T-helper 1 cell treated with Interleukin-12 subunit alpha and Interleukin-12 subunit beta and Interleukin-4 antibody, amounts not matched to agents 30 ng/mL and 1 ng/mL, for 36 hours (primary cell): Measurements from ENCODE around the gene CNNM1. TPM values are rescaled to one million over a fixed set of nuclear protein-coding genes. Genes with fewer than 3 reads are reported as not detected.

Source experiments
- intact Hi-C: fragments of 100-400 bp; cut with micrococcal nuclease; formaldehyde crosslinking; loops from one replicate; pipeline ENCODE4 v1.15.1; 2024
- total RNA-seq: library from RNA; stranded (reverse); gene quantifications from 2 replicates; pipeline ENCODE4 v1.2.3, GENCODE V29; 2022

The CNNM1 gene
- total RNA-seq, 1 donor from 2014 or later = 0.07 TPM

DNA sequence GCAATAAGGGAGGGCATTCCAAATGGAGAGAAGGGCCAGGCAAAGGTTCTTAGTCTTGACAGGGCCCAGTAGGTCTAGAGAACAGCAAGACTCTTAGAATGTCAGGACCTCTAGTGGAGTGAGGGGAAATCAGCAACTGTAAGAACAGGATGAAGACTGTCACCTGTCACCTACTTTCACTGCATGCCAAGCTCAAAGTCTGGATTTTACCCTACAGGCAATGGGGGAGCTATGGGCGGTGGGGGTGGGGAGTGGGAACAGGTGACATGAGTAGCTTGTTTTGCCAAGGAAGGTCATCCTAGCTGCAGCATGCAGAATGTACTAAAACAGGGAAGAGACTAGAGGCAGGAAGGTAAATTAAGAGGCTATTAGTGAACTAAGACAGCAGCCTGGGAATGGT is 82.9 kb downstream of the CNNM1 start:
- intact Hi-C loops = no loop called here

DNA sequence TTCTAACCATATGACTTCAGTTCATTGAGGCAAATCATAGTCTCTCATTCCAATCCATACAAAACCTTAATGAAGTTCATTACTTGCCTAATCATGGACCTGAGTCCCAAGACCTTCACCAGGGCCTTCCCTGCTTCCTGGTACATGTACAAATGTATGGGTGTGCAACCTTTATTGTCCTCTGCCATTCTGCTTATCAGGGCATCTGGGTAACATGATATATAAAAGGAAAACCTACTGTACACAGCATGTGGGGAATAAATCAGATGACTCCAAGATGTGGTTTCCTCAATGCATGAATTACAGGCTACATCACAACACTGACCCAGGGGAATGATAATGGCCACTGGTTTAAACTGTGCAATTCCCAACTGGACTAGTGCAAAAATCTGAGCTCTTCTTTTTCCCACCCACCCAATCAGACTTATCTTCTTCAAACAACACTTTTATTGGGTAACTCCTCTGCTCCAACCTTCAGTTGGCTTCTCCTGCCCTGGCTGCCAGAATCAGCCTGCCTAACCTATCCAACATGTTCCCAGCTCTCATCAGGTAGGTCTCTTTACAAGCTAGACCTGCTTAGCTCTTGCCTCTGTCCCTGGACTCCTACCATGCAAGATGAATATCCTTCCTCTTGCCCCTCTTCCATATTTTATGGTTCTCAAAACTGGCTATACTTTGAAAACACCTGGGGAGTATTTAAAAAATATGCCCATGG is 89.9 kb downstream of the CNNM1 start:
- intact Hi-C loops = no loop called here

DNA sequence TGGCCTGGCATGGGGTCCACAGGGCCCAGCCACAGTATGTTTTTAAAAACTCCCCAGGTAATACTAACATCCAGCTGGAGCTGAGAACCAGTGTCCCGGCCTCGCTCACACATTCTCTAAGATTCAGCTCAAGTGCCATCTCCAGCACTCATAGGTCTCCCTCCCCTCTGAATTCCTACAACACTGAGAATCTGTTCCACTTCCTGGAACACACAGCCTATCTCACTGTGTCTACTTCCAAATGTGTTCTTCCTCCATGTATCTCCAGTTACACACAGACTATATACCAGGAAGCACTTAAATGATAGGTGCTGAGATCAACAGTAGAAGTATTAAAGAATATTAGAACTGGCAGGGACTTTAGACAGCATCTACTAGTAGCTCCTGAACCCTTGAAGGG is 90.5 kb downstream of the CNNM1 start:
- intact Hi-C loops = no loop called here

DNA sequence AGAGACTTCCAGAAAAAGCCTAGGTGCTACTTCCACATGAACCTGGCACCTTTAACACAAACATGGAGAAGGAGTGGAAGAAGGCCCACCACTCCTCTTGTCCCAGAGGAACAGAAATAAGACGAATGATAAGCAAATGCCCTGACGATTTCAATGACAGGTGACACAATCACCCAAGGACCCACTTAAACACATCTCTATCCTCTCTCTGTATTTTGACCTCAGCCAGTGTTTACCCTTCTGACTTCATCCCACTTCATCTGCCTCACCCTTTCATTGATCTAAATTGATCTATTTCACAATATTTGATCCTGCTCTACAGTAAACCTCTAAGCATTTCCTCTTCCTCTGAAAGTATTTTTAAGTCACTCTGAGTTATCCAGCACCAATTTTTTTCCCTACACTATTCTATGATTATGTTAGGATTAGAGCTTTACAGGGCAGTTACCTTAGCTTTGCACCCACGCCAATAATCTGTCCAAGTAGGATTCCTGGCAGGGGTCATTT is 92.1 kb downstream of the CNNM1 start:
- intact Hi-C loops = no loop called here

DNA sequence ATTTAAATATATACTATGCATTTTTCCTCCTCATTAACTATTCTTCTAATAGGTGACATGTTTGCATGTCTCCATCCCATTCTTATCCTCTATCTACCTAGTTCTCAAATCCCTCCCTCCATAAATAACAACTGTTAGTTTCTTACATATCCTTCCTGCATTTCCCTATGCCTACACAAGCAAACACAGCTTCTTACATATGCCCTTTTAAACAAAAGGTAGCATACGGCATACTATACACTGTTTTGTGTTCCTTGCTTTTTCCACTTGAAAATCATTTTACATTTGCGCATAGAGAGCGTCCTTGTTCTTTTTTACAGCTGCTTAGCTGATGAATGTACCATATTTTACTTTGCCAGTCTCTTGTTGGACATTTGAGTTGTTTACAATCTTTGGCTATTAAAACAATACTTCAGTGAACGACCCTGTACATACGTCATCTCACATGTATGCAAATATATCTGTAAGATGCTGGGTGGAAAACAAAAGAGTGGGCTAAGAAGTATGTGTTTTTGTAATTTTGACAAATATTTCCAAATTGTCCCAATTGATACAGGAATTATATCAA is 93.5 kb downstream of the CNNM1 start:
- intact Hi-C loops = no loop called here

DNA sequence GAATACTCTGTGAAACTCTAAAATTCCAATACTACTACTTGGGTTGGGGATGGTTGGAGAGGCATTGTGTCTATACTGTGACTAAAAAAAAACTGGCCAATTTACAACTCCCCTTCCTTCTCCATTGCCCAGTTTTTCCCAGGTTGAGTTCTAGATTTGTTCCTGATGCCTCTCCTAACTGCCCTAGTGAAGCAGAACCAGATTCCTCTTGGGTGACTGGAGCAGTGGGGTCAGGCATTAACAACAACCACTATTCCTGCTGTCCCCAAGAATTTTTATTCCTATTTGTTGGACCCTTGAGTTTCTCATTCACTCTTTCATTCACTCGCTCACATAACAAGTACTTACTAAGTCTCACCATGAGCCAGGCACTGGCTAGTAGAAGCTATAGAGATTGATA is 95.5 kb downstream of the CNNM1 start:
- intact Hi-C loops = no loop called here

DNA sequence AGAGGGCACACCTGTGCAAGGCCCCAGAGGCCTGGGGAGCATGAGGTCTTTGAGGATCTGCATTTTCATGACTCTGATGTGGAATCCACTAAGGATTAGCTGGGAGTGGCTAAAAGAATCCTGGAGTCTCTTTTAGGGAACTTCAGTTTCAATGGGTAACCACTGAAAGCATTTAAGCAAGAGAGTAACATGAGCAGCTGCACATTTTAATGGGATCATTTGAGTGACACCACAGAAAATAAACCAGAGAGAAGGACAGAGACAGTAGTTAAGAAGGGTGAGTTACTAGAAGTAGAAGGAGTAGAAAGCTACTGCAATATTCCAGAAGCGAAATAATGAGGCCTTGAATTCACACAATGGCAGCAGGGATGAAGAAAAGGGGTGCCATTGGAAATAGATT is 96.0 kb downstream of the CNNM1 start:
- intact Hi-C loops = no loop called here

DNA sequence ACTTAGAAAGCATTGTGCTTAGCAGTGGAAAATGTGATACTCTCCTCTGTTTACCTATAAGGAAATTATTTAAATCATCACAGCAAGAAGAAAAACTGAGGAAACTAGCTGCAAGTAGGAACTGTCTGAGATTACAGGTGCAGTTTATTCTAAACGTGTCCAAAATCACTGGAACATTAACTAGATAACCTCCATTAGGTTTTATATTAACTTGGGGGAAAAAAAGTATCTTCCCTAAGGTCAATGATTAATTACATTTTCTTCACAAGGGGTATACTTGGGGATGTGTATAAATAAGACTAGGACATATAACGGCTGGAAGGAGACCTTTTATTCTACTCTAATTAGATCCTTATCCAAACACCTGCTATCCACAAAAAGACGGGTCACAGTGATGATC is 97.5 kb downstream of the CNNM1 start:
- intact Hi-C loops = no loop called here

DNA sequence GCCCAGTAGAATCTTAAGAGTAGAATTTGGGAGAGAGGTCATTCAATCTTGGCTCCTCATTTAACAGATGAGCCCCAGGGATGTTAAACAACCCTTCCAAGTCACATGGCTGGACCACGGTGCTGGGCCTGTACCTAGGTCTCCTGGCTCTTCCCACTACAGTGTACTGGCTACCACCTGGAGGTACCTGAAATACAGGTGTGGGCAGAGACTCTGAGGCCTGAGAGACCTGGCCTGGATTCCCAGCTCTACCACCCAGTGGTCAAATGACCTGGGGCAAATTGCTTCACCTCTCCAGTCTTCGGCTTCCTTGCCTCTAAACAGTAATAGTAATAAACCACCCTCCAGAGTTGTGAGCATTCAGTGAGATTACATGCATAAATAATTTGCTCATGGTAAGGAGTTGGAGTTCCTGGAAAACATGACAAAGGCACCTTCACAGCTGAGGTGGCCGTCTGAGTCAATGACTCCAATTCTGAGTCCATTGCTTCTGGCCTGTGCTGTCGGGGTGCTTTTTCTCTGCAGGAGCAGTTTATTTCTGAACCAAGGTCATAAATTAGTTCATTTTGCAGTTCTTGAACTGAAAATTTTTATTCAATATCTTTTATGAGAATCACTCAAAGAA is 98.5 kb downstream of the CNNM1 start:
- intact Hi-C loops = no loop called here

DNA sequence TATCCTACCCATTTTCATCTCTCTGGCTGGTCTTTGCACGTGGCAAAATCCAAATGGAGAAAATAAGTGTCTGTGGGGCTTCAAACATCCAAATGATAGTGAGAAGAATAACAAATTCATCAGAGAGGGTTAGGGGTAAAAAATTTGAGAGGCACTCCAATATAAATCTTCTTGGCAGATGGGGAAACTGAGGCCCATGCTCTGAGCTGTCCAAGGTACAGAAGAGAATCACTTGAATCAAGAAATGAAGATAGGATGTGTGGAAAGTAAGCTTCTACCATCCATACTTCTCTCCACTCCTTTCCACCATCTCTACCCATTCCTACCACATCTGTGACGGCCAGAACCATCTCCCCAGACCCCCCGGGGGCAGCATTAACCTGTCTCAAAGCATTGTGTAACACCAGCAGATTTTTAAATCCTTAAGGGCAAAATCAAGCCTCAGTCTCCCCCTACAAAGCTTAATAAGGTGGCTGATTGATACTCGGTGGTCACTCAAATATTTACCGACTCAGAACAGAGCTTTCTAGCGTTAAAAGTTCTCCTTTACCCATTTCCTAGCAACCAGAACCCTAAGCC is 100.5 kb downstream of the CNNM1 start:
- intact Hi-C loops = loop anchor here (1.0 to 10.0 kb wide), 12 partner anchors 37 to 1932 kb away; partner anchors contain the start of genes COX15, CUTC, DNMBP and ENTPD7

DNA sequence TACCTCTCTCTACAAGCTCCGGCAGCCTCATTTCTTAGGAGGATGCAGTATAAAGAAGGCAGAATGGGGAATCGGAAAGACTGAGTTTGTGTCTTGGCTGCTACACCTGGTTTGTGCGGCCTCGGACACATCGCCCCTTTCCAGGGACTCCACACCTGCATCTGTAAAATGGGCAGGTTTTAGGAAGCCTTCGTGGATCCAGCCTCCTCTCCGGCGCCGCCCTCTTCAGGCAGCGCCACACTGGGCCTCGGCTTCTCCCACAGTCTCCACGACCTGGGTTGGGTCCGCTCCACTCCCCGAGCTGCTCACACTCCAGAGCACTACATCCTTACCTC is 100.9 kb downstream of the CNNM1 start:
- intact Hi-C loops = loop anchor here (1.0 to 10.0 kb wide), 12 partner anchors 38 to 1933 kb away; partner anchors contain the start of genes COX15, CUTC, DNMBP and ENTPD7

DNA sequence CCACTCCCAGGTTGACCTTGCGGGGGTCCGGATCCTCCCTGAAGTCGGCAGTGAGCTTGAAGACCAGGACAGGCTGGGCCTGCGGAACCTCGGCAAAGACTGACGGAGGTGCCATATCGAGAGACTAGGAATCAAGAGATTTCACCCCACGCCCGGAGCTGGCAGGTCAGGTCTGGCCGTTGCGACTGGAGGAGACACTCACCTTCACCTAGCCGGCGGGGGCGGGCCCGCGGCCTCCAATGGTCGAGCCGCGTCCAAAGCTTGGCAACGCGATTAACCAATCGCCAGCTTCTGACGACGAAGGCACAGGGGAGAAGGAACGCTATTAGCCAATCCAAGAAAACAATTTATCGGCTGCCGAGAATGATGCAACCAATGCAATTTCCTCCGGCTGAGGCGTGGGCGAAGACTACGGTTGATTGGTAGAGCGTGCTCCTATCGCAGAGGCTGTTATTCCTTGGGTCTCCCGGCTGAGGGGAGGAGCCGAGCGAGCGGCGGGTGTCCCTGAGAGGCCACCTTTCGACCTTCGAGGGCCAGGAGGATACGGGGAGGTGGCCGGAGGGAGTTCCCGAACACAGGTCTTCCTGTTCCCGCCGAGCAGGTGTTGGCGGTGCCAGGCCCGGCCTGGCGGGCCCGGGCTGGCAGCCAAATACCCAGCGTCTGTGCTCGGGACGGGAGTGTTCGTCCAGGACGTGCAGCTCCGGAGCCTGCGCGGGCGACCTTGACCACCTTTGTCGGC is 101.5 kb downstream of the CNNM1 start, which contains the start of gene GOT1:
Gene GOT1, minus strand, starts transcription at position 174 of the 739 bp plus-strand sequence. Its CDS starts 59 bp downstream, at position 115.
- intact Hi-C loops = loop anchor here (1.0 to 10.0 kb wide), 12 partner anchors 38 to 1933 kb away; partner anchors contain the start of genes COX15, CUTC, DNMBP and ENTPD7

DNA sequence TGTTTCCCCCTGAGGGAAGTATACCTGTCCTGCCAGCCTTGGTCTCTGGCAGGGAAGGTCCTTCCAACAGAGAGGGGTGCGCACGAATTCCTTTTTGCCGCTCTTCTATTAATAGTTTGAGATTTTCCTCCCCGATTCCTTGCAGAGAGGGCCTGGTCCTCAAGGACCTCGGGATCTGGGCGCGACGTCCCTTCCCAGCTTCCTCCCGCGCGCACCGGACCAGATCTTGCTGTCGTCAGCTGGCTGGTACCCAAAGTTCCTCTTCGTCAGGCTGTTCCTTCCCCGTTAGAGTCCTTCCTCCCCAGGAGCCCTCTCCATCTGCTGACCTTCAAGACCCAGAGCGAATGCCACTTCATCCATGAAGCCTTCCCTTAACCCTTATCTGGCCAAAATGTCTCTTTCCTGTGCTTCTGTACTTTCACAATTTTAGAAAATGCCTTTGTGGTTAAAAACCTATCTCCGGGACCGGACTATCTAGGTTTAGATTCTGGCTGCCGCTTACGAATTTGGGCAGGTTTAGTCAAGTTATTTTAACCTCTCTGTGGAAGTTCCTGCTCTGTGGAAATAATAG is 102.1 kb downstream of the CNNM1 start:
- intact Hi-C loops = loop anchor here (5.0 to 10.0 kb wide), 3 partner anchors 574 to 1934 kb away; partner anchors contain the start of genes DNMBP, MMS19, SLF2 and UBTD1

DNA sequence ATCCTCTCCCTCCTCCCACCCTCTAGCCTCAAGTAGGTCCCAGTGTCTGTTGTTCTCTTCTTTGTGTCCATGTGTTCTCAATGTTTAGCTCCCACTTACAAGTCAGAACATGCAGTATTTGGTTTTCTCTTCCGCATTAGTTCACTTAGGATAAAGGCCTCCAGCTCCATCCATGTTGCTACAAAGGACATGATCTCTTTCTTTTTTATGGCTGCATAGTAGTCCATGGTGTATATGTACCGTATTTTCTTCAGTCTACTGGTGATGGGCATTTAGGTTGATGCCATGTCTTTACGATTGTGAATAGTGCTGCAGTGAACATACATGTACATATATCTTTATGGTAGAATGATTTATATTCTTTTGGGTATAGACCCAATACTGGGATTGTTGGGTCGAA is 102.9 kb downstream of the CNNM1 start:
- intact Hi-C loops = loop anchor here (5.0 to 10.0 kb wide), 3 partner anchors 573 to 1935 kb away; partner anchors contain the start of genes DNMBP, MMS19, SLF2 and UBTD1

DNA sequence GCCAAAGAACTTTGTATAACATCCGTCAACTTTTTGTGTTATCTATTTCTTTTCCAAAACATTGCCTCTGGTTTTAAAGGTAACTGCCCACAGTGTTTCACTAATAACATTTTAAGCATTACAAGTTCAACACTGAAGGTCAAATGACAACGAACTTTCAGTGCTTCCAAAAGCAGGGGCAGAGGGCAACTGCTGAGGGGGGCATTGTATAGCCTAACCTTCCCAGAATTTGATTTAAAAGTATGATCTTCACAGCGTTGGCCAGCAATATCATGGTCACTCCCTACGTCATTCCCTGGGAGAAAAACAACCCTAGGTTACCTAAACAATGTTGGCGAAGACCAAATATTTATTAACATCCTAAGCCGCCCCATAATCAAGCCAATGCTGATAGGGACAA is 103.7 kb downstream of the CNNM1 start:
- intact Hi-C loops = loop anchor here (5.0 to 10.0 kb wide), 3 partner anchors 572 to 1936 kb away; partner anchors contain the start of genes DNMBP, MMS19, SLF2 and UBTD1

DNA sequence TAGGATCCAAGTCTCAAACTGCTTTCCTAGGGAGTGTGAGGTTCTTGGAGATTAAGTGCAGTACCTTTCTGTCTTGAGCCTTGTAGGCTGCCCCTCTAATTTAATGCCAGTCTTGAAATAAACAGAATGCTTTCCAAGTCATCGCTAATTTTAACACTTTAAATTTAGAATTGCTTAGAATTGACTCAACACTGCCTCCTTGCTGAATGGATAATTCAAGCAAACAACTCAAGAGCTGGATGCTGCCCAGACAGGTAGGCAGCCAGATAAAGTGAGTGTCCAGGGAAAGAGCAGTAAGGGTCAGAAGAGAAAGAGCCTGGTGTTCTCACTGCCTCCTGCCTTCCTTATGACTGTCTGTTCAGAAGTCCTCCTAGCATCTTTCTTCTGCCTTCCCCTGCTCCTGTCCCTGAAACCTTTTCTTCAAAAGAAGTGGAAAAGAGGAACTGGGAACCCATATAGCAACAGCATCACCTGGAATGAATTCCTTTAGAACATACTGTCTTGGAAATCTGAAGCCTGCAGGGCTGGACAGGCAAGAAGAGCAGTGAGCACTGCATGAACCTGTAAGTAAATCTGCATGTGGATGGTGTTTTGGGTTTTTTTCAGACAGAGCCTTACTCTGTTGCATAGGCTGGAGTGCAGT is 104.3 kb downstream of the CNNM1 start:
- intact Hi-C loops = loop anchor here (5.0 to 10.0 kb wide), 3 partner anchors 571 to 1936 kb away; partner anchors contain the start of genes DNMBP, MMS19, SLF2 and UBTD1

DNA sequence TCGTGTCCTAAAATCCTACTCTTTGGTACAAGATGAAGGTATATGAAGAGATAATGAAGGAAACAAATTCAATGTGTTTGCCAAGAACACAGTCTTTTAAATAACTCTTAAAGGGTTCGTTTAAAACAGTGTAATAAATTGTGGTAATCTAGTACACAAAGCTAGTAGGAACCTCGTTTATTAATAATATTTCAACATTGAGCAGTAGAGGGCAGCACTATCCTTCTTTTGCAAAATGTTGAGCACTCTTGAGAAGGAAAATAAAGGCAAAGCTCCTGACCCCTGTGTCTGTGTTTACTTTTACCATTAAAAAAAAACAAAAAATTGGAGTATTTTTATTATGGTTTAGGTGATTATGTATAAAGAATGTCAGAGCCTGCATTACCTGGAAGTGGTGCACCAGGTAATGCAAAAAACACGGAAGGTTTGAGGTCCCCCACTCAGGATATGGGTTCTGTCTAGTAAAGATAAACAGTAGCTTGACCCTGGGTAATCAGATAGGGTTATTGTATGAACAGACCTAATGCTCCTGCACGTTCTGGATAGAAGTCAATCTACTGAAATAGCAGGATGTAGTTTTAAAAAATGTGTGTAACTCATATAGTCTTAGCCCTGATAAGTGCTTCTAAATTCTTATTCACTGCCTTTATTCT is 107.0 kb downstream of the CNNM1 start:
- intact Hi-C loops = loop anchor here (1.0 to 10.0 kb wide), 6 partner anchors 101 to 1479 kb away; partner anchors contain the start of genes DNMBP and SLF2

DNA sequence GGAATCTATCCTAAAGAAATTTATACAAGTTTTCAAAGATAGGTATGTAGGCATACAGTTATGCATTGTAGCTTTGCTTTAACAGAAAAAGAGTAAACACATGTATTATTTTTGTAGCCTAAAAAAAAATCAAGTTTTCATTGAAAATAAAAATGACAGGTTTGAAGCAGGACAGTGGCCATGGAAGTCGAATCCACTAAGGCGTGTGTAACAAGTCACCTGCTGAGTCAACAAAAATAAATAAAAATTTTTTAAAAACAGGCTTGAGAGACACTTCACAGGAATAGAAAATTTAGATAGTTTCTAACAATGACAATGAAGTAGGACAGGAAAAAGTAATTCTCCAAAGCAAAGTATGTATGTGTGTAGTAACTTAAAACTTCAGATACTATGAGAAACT is 109.7 kb downstream of the CNNM1 start:
- intact Hi-C loops = loop anchor here (5.0 to 10.0 kb wide), 3 partner anchors 98 to 1476 kb away; partner anchors contain the start of genes DNMBP and SLF2

DNA sequence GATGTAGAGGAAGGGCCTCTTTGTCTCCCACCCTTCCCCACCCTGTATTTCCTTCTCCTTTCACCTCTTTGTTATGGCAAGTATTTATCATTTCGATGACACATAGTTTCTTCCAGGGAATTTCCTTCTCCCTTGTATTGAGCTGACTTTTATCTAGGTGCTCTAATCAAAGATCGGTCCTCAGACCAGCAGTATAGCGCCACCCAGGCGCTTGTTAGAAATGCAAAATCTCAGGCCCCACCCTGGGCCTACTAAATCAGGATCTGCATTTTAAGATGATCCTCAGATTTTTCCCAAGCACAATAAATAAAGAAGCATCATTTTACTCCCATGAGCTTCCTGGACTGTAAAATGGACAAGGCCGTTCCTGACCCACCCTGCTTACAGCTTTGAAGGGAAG is 113.2 kb downstream of the CNNM1 start:
- intact Hi-C loops = no loop called here
